GM10266 (cell line): Measurements from ENCODE around the gene PUS10.
"Not testable (repeated sequence)": the region's sequence is repeated elsewhere in the genome, so short reads cannot be mapped to it uniquely, and the experiment has no call there.

Experiments
- DNase-seq: peaks from one replicate; pipeline ENCODE4 v3.0.0; 2012; ENCODE audit errors: extremely low spot score
- TF ChIP-seq, protein P1 (sequence below): IDR thresholded peaks from 2 replicates; pipeline ENCODE4 v1.5.1; 2012; ENCODE audit warnings: mild to moderate bottlenecking, low read depth; ENCODE audit not compliant: control insufficient read depth, insufficient read depth; ENCODE audit errors: missing control alignments

The PUS10 gene

DNA sequence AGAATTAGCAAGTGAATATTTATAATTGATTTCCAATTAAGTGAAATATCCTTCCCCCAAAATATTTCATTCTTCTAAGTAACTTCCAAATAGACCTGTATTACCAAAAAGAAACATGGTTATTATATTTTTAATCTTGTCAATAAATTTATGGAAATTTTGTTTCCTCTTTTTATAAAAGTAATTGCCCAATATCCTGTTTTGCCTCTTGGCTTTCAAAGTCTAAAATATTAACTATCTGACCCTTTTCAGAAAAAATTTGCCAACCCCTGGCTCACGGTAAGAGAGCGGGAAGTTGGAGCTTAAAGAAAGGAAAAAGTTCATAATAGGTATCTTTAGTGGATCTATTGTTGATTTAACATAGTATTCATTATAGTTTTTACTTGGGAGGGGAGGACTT lies 27.2 kb upstream of the PUS10 start:
- no peak for DNase-seq
- TF ChIP-seq, protein P1, sequence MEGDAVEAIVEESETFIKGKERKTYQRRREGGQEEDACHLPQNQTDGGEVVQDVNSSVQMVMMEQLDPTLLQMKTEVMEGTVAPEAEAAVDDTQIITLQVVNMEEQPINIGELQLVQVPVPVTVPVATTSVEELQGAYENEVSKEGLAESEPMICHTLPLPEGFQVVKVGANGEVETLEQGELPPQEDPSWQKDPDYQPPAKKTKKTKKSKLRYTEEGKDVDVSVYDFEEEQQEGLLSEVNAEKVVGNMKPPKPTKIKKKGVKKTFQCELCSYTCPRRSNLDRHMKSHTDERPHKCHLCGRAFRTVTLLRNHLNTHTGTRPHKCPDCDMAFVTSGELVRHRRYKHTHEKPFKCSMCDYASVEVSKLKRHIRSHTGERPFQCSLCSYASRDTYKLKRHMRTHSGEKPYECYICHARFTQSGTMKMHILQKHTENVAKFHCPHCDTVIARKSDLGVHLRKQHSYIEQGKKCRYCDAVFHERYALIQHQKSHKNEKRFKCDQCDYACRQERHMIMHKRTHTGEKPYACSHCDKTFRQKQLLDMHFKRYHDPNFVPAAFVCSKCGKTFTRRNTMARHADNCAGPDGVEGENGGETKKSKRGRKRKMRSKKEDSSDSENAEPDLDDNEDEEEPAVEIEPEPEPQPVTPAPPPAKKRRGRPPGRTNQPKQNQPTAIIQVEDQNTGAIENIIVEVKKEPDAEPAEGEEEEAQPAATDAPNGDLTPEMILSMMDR: no peak

DNA sequence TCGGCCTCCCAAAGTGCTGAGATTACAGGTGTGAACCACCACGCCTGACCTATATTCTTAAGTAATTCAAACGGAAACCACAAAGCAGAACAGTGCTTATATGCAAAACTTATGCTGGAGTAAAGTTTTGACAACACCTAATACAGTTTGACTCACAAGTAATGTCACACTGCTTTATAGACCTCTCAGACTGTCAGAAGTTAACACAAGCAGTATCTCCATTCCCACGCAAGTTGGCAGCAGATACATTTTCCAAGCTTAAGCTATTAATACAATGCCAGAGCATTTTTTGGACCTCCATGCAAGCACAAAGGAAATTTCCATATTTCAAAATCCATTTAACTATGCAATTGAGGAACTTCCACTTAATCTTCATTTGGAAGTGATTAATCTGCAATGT lies 26.6 kb upstream of the PUS10 start:
- DNase-seq: no peak
- TF ChIP-seq, protein P1: no peak

DNA sequence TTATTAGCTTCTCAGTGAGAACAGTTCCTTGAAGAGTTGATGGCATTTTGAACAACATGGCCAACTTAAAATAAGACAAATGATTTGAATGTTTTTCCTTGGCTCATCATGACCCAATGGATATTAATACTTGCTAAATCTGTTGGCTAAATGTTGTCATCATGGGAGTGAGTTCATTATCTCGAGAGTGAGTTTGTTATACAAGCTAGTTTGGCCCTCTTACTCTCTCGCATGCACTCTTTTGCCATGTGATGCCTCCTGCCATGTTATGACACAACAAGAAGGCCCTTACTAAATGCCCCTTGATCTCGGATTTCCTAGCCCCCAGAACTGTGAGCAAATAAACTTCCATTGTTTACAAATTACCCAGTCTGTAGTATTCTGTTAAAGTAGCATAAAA lies 24.8 kb upstream of the PUS10 start:
- DNase-seq: no peak
- TF ChIP-seq, protein P1: no peak

DNA sequence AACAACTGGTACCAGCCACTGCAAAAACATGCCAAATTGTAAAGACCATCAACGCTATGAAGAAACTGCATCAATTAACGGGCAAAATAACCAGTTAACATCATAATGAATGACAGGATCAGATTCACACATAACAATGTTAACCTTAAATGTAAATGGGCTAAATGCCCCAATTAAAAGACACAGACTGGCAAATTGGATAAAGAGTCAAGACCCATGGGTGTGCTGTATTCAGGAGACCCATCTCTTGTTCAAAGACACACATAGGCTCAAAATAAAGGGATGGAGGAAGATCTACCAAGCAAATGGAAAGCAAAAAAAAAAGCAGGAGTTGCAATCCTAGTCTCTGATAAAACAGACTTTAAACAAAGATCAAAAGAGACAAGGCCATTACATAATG lies 18.6 kb upstream of the PUS10 start:
- not testable (repeated sequence) for DNase-seq

DNA sequence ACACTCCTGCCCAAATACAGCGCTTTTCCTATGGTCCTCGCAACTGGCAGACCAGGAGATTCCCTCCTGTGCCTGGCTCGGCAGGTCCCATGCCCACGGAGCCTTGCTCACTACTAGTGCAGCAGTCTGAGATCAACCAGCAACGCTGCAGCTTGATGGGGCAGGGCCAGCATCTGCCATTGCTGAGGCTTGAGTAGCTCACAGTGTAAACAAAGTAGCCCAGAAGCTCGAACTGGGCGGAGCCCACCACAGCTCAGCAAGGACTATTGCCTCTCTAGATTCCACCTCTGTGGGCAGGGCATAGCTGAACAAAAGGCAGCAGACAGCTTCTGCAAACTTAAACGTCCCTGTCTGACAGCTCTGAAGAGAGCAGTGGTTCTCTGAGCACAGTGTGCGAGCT lies 16.5 kb upstream of the PUS10 start:
- DNase-seq: not testable (repeated sequence)

DNA sequence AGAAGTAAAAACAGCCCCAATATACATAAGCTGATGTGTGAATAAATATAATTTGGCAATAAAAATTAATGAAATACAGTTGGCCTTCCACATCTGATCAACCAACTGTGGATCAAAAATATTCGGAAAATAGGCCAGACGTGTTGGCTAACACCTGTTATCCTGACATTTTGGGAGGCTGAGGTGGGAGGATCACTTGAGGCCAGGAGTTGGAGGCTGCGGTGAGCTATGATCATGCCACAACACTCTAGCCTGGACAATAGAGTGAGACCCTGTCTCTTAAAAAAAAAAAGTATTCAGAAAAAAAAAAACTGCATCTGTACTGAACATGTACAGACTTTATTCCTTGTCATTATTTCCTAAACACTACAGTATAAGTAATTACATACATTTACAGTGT lies 11.5 kb upstream of the PUS10 start:
- TF ChIP-seq, protein P1: no peak

DNA sequence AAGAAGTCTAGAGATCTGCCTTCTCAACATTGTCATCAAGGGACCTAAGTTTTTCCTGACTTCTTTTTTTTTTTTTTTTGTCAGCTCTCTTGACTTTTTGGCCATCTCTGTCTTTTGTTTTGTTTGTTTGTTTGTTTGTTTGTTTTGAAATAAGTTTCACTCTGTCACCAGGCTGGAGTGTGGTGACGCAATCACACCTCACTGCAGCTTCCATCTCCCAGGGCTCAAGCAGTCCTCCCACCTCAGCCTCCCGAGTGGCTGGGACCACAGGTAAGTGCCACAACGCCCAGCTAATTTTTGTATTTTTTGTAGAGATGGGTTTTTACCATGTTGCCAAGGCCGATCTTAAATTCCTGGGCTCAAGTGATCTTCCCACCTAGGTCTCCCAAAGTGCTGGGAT lies 5.6 kb upstream of the PUS10 start:
- TF ChIP-seq, protein P1: no peak
- DNase-seq: no peak

More for the DNA sequence above, 11.5 kb upstream of the PUS10 start:
- DNase-seq: no peak

DNA sequence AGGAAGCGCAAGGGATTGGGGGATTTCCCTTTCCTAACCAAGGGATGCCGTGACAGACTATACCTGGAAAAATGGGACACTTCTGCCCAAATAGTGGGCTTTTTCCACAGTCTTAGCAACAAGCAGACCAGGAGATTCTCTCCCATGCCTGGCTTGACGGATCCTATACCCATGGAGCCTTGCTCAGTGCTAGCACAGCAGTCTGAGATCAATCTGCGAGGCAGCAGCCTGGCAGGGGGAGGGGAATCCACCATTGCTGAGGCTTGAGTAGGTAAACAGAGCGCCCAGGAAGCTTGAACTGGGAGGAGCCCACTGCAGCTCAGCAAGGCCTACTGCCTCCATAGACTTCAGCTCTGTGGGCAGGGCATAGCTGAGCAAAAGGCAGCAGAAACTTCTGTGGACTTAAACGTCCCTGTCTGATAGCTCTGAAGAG lies 3.2 kb upstream of the PUS10 start:
- TF ChIP-seq, protein P1: no peak
- DNase-seq: no peak
